GM06990 (cell line): Measurements from ENCODE around the gene PDGFC.

ENCODE experiments used
- DNase-seq: peaks from one replicate; pipeline ENCODE4 v3.0.0-alpha.2; 2011; ENCODE audit not compliant: insufficient read length; ENCODE audit errors: extremely low read depth
- H3K27me3 ChIP-seq: replicated peaks from 2 replicates; pipeline ENCODE4 v1.6.0; 2011; ENCODE audit warnings: low read length; ENCODE audit not compliant: control insufficient read depth, insufficient read depth
- H3K36me3 ChIP-seq: 2 replicates; pipeline ENCODE4 v1.5.1; 2011; ENCODE audit warnings: low read length; ENCODE audit not compliant: control insufficient read depth, insufficient read depth
- H3K4me3 ChIP-seq: replicated peaks from 2 replicates; pipeline ENCODE4 v1.5.1; 2011; ENCODE audit warnings: low read depth, mild to moderate bottlenecking, control low read depth, low read length
- TF ChIP-seq, protein P1 (sequence below): IDR thresholded peaks from 2 replicates; pipeline ENCODE4 v1.5.1; 2011; ENCODE audit warnings: low read length, control low read depth, mild to moderate bottlenecking, inconsistent platforms; ENCODE audit not compliant: insufficient read depth, poor library complexity, severe bottlenecking

PDGFC gene

DNA sequence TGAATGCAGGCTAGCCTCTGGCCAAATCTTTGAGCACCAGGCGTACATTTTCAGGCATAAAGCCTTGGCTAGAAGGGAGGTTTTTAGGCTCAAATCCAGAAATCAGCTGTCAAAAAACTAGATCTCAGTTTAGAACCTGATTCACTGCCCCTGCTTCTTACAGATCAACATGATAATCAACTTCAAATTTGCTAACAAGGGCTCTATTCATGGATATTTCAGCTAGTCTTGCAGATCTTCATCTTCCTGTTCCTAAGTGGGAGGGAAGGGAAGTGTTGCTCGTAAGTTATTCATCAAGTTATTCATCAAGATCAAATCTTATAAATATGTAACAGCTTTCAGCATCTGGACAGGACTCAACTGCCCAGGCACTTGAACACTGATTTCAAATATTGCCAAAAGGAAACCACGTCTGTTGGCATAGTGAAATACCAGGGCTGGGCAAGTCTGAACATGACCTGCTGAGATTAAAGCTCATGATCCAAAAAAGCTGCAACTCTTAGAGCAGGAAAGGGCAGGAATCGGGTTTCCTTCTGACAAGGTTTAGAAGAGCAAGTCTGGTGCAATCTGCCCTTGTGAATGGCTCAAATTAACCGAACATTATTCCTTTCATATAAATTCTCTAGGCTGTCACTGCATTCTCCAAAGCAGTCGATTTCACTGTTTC is 200.3 kb downstream of the PDGFC start:
- Histone ChIP-seq H3K4me3 (no peak overlapping the region), H3K27me3 (no peaks in the 10 kb centered on the region), H3K36me3 (no peaks in the 10 kb centered on the region)
- DNase-seq: no peak
- TF ChIP-seq, protein P1, sequence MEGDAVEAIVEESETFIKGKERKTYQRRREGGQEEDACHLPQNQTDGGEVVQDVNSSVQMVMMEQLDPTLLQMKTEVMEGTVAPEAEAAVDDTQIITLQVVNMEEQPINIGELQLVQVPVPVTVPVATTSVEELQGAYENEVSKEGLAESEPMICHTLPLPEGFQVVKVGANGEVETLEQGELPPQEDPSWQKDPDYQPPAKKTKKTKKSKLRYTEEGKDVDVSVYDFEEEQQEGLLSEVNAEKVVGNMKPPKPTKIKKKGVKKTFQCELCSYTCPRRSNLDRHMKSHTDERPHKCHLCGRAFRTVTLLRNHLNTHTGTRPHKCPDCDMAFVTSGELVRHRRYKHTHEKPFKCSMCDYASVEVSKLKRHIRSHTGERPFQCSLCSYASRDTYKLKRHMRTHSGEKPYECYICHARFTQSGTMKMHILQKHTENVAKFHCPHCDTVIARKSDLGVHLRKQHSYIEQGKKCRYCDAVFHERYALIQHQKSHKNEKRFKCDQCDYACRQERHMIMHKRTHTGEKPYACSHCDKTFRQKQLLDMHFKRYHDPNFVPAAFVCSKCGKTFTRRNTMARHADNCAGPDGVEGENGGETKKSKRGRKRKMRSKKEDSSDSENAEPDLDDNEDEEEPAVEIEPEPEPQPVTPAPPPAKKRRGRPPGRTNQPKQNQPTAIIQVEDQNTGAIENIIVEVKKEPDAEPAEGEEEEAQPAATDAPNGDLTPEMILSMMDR: no peak

DNA sequence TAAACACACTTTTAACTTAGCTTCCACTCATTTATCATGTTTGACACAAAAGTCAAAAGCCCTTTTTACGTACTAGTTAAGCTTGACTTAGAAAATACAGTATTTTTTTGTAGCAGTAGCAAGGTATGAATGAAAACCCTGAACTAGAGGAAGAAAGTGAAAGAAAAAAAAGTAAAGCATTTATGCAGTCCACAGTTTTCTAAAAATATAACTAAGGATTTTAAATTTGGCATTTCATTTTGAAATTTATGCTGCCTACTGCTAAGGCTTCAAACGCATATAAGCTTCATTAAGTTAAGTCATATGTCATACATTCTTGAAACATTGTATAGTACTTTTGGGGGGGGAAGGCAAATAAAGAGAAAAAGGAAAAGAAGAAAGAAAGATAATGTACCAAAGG is 201.5 kb downstream of the PDGFC start:
- Histone ChIP-seq H3K4me3 (no peak overlapping the region), H3K27me3 (no peaks in the 10 kb centered on the region), H3K36me3 (no peaks in the 10 kb centered on the region)
- DNase-seq: no peak
- TF ChIP-seq, protein P1: no peak

DNA sequence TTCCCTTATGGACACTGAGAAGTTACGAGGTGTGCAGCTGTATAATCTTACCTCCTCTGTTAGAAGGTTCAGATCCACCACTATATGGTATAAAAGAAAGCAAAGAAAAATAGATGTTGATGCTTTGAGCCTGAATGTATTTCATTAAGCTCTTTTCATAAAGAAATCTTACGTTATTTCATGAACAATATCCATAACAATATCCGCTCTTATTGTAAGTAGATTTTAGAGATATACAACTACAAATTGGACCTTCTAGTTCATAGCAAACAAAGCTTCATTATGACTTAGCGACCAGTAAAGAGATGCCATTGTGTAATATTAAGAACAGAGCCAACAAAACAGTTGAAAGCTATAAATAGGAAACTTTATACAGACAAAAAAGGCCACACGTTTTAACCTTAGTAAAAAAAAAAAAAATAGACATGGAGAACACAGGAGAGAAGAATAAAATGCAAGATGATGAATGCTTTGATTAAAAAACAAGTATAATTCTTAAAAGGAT is 203.6 kb downstream of the PDGFC start:
- DNase-seq: no peak

DNA sequence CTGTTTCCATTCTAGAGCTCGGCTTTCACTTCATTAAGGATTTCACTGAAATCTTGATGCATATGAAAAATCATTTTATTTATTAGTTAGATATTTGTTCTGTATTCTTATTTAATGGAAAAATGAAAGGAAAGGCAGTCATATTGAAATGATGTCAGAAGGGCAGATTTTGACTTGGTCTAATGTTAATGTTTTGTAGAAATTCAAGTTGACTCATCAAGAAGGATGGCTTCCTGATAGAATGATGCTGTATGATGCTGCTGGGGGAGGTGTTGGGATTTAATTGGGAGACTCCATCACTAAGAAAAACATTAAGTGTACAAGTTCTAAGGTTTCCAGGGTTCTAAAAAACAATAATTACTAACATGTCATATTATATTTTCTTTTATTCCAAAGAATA is 204.8 kb downstream of the PDGFC start:
- TF ChIP-seq, protein P1: no peak

More for the DNA sequence above, 203.6 kb downstream of the PDGFC start:
- Histone ChIP-seq H3K27me3 (no peaks in the 10 kb centered on the region), H3K4me3 (no peak overlapping the region), H3K36me3 (no peaks in the 10 kb centered on the region)
- TF ChIP-seq, protein P1: no peak

DNA sequence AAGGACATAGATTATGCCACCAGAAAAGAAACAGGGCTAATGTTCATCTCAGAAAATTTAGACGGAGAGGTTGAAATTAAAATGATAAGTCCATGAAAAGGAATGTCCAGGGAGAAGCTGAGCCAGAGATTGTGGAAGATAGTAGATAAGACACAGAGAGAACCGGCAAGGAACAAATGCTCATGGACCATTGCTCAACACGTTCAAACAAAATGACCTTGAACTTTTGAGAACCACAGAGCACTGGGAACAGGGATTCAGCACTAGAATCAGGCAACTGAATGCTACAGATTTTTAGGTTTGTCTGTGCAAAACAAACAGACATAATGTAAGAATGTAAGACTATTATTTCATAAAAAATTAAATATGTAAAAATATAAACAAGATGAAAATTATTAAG is 206.3 kb downstream of the PDGFC start:
- Histone ChIP-seq H3K36me3 (no peaks in the 10 kb centered on the region), H3K4me3 (no peak overlapping the region), H3K27me3 (no peaks in the 10 kb centered on the region)
- TF ChIP-seq, protein P1: no peak
- DNase-seq: no peak

More for the DNA sequence above, 204.8 kb downstream of the PDGFC start:
- no peak for DNase-seq
- no peaks in the 10 kb centered on the region for H3K36me3 ChIP-seq
- no peaks in the 10 kb centered on the region for H3K27me3 ChIP-seq
- H3K4me3 ChIP-seq: no peak overlapping the region
